H7 (cell line): ENCODE data around the gene TPGS1. TPM values are rescaled to one million over a fixed set of nuclear protein-coding genes. Genes with fewer than 3 reads are reported as not detected.
A peak's percentile ranks its signal among the peaks of the same experiment; 100 is the strongest.

Experiments
- DNase-seq: peaks from one replicate; pipeline ENCODE4 v3.0.0; 2012
- H3K27me3 ChIP-seq: 2 replicates; pipeline ENCODE4 v1.6.0; 2011; ENCODE audit warnings: mild to moderate bottlenecking, low read length; ENCODE audit not compliant: control insufficient read depth, insufficient read depth
- H3K36me3 ChIP-seq: replicated peaks from 2 replicates; pipeline ENCODE4 v1.5.1; 2011; ENCODE audit warnings: low read length; ENCODE audit not compliant: control insufficient read depth, insufficient read depth
- H3K4me3 ChIP-seq: 2 replicates; pipeline ENCODE4 v1.5.1; 2011; ENCODE audit warnings: low read depth, mild to moderate bottlenecking, control low read depth, low read length, moderate library complexity; ENCODE audit not compliant: insufficient read depth
- total RNA-seq: library from RNA; depleted of rRNA; stranded (reverse); fragments of >200 nt; shearing (Covaris generic); gene quantifications from 2 replicates; pipeline ENCODE4 v1.2.3, GENCODE V29; 2014

TPGS1 gene
- total RNA-seq, 1 experiment from 2014 or later = 18.1 TPM

GRCh38 chr19:485077-485476 is 22.2 kb upstream of the TPGS1 start:
- peak; percentile 48 for DNase-seq
- H3K36me3 ChIP-seq = no peaks in the 10 kb centered on the region
- peaks cover 4% of the 10 kb centered on the region; the same call in 1 of the 2 replicates for H3K27me3 ChIP-seq
- H3K4me3 ChIP-seq = no peak overlapping the region

GRCh38 chr19:485583-486236 is 21.6 kb upstream of the TPGS1 start:
- peak; percentile 77 for DNase-seq
- H3K36me3 ChIP-seq = no peaks in the 10 kb centered on the region
- H3K4me3 ChIP-seq = no peak overlapping the region
- peaks cover 4% of the 10 kb centered on the region; the same call in 1 of the 2 replicates for H3K27me3 ChIP-seq

GRCh38 chr19:488505-489417 is 18.5 kb upstream of the TPGS1 start:
- peak; percentile 99 for DNase-seq
- Histone ChIP-seq H3K4me3 (peak overlapping the region; percentile 87), H3K27me3 (peaks cover 4% of the 10 kb centered on the region; the same call in 1 of the 2 replicates), H3K36me3 (no peaks in the 10 kb centered on the region)

GRCh38 chr19:489418-490196 is 17.7 kb upstream of the TPGS1 start:
- DNase-seq = peak; percentile 86

GRCh38 chr19:491146-491741 is 16.1 kb upstream of the TPGS1 start:
- peaks cover 5% of the 10 kb centered on the region; the same call in 1 of the 2 replicates for H3K27me3 ChIP-seq
- no peaks in the 10 kb centered on the region for H3K36me3 ChIP-seq
- peak overlapping the region; percentile 8; the same call in 1 of the 2 replicates for H3K4me3 ChIP-seq
- DNase-seq = peak; percentile 94

More at GRCh38 chr19:489418-490196, 17.7 kb upstream of the TPGS1 start:
- peaks cover 4% of the 10 kb centered on the region; the same call in 1 of the 2 replicates for H3K27me3 ChIP-seq
- no peaks in the 10 kb centered on the region for H3K36me3 ChIP-seq
- peak overlapping the region; percentile 87 for H3K4me3 ChIP-seq

GRCh38 chr19:492091-492531 is 15.2 kb upstream of the TPGS1 start:
- peak; percentile 93 for DNase-seq
- Histone ChIP-seq H3K36me3 (no peaks in the 10 kb centered on the region), H3K4me3 (no peak overlapping the region), H3K27me3 (peaks cover 7% of the 10 kb centered on the region; the same call in 1 of the 2 replicates)

GRCh38 chr19:493391-494170 is 13.7 kb upstream of the TPGS1 start:
- Histone ChIP-seq H3K36me3 (no peaks in the 10 kb centered on the region), H3K27me3 (peaks cover 19% of the 10 kb centered on the region), H3K4me3 (no peak overlapping the region)
- peak; percentile 70 for DNase-seq

- DNase-seq = peak; percentile 75
- H3K36me3 ChIP-seq = no peaks in the 10 kb centered on the region
These were observed 12.9 kb upstream of the TPGS1 start for GRCh38 chr19:494171-495080.

GRCh38 chr19:495081-495401 is 12.3 kb upstream of the TPGS1 start:
- H3K36me3 ChIP-seq = no peaks in the 10 kb centered on the region
- peaks cover 31% of the 10 kb centered on the region for H3K27me3 ChIP-seq
- DNase-seq = no peak
- no peak overlapping the region for H3K4me3 ChIP-seq

More at GRCh38 chr19:494171-495080, 12.9 kb upstream of the TPGS1 start:
- Histone ChIP-seq H3K27me3 (peaks cover 27% of the 10 kb centered on the region), H3K4me3 (no peak overlapping the region)

- H3K36me3 ChIP-seq = no peaks in the 10 kb centered on the region
- peaks cover 32% of the 10 kb centered on the region for H3K27me3 ChIP-seq
- DNase-seq = peak; percentile 95
- H3K4me3 ChIP-seq = peak overlapping the region; percentile 44
These were observed 11.7 kb upstream of the TPGS1 start for GRCh38 chr19:495402-496111.

- H3K36me3 ChIP-seq = no peaks in the 10 kb centered on the region
- DNase-seq = peak; percentile 84
- H3K27me3 ChIP-seq = peaks cover 32% of the 10 kb centered on the region
- H3K4me3 ChIP-seq = peak within 1 kb of the TSS; percentile 53
These were observed 11.1 kb upstream of the TPGS1 start, which contains the start of gene MADCAM1 for GRCh38 chr19:496112-496665. MADCAM1 (plus strand) TSS chr19:496486; CDS start chr19:496500, 14 bp downstream.

GRCh38 chr19:496986-497385 is 10.3 kb upstream of the TPGS1 start:
- H3K4me3 ChIP-seq = peak overlapping the region; percentile 53; the same call in 1 of the 2 replicates
- no peaks in the 10 kb centered on the region for H3K36me3 ChIP-seq
- H3K27me3 ChIP-seq = peaks cover 32% of the 10 kb centered on the region
- no peak for DNase-seq
